ENCODE results near the gene SCIN.
"Not testable (repeated sequence)": the region's sequence is repeated elsewhere in the genome, so short reads cannot be mapped to it uniquely, and the experiment has no call there.

SCIN gene

DNA sequence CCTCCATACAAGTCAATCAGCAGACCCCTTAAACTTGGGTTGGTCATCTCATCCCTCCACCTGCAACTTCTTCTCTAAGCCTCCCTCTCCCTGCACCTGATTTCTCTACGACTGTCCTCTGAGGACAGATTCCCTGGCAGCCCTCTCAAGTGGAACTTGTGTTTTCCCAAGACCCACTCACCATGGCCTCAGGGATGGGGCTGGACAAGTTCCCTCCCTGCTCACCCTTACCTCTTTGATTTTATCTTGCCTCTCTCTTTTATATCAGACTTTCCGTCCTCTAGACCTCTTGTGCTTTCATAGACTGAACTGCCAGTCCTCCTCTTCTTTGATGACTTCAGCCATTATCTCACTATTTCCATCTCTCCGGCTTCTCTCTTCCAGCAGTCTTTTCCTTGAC, 70.7 kb downstream of the SCIN start:
- no peaks in the 10 kb centered on the region for H3K9me3 ChIP-seq (ENCODE audit: control insufficient read depth, insufficient read depth, low read length)
- no peaks in the 10 kb centered on the region for H3K36me3 ChIP-seq (ENCODE audit: insufficient read depth, low read length)
- no peaks in the 10 kb centered on the region for H3K4me1 ChIP-seq (ENCODE audit: insufficient read depth, low read length)
- H3K9ac ChIP-seq (ENCODE audit: low read depth, low read length): no peak overlapping the region

DNA sequence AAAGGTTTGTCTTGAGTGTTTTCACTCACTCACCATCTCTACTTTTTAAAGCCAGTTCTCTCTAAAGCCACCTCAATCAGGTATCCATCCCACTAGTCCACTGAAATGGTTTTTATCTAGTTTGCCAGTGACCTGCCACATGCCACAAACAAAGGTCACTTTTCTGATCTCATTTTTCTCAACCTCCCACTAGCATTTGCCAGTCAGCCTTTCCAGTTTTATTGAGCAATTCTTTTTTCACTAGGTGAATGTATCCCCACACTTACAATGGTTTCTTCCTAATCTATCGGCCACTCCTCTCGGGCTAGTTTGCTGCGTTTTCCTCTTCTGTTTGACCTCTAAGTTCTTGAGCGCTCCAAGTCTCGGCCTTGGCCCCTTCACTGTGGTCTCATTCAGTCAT, 72.0 kb downstream of the SCIN start:
- Histone ChIP-seq H3K4me1 (ENCODE audit: insufficient read depth, low read length) (peaks cover 5% of the 10 kb centered on the region; the same call in 1 of the 2 replicates), H3K9me3 (ENCODE audit: control insufficient read depth, insufficient read depth, low read length) (no peaks in the 10 kb centered on the region), H3K9ac (ENCODE audit: low read depth, low read length) (no peak overlapping the region), H3K36me3 (ENCODE audit: insufficient read depth, low read length) (no peaks in the 10 kb centered on the region)

DNA sequence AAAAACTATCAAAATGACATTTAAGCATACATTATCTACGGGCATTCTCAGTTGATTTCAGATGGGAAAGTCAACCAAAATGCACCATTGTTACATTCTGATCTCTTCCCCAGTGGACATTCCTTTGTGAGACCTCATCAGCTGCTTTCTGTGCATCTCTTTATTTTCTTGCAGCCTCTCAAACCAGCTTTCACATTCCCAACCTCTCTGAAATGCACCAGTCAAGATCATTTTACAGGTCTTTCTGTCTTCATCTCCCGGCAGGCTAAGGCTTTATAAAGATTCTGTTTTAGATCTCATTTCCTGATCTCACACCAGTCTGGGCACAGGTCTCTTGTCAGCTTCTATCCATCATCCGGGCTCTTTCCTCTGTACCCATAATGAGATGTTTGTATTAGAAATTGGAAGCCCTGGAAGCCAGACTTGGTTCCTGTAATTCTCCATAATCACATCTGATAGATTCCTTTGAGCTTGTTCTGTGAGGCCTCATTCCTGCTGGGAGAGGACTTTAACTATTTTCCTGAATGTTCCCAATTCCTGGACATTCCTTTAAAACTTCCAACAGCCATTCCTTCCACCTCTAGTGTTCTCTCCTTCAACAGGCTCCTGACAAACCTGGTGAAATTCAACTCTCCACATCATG, 72.6 kb downstream of the SCIN start:
- Histone ChIP-seq H3K4me1 (ENCODE audit: insufficient read depth, low read length) (peaks cover 8% of the 10 kb centered on the region; the same call in 1 of the 2 replicates), H3K9me3 (ENCODE audit: control insufficient read depth, insufficient read depth, low read length) (no peaks in the 10 kb centered on the region), H3K36me3 (ENCODE audit: insufficient read depth, low read length) (no peaks in the 10 kb centered on the region), H3K9ac (ENCODE audit: low read depth, low read length) (no peak overlapping the region)

DNA sequence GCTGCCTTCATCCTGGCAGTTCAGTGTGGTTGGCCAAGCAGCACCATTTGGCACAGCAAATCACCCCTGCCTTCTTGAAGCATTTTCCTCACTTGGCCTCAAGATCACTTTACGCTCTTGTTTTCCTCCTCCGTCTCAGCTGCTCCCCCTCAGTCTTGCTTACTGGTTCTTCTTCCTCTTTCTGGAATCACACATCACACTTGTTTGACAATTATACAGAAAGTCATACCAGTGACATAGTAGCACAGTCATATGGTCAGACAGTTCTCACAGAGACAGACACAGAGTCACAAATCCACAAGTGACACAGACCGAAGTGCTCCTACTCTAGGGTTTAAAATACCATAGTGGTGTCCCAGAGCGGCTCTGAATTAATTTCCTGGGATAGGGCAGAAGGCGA, 73.1 kb downstream of the SCIN start:
- Histone ChIP-seq H3K36me3 (ENCODE audit: insufficient read depth, low read length) (no peaks in the 10 kb centered on the region), H3K9me3 (ENCODE audit: control insufficient read depth, insufficient read depth, low read length) (no peaks in the 10 kb centered on the region), H3K4me1 (ENCODE audit: insufficient read depth, low read length) (peaks cover 10% of the 10 kb centered on the region), H3K9ac (ENCODE audit: low read depth, low read length) (no peak overlapping the region)

DNA sequence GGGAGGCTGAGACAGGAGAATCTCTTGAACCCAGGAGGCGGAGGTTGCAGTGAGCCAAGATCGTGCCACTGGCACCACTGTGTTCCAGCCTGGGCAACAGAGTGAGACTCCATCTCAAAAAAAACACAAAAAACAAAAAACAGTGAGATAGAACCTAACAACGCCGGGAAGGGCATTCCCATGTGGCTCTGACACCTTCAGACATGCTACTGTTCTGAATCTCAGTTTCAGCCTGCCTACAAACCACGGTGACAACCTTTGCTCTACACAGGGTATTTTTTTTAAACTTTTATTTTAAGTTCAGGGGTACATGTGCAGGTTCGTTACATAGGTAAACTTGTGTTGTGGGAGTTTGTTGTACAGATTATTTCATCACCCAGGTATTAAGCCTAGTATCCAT, 74.7 kb downstream of the SCIN start:
- not testable (repeated sequence) for H3K9me3 ChIP-seq (ENCODE audit: control insufficient read depth, insufficient read depth, low read length); H3K9ac ChIP-seq (ENCODE audit: low read depth, low read length); H3K36me3 ChIP-seq (ENCODE audit: insufficient read depth, low read length)
- peaks cover 18% of the 10 kb centered on the region for H3K4me1 ChIP-seq (ENCODE audit: insufficient read depth, low read length)

DNA sequence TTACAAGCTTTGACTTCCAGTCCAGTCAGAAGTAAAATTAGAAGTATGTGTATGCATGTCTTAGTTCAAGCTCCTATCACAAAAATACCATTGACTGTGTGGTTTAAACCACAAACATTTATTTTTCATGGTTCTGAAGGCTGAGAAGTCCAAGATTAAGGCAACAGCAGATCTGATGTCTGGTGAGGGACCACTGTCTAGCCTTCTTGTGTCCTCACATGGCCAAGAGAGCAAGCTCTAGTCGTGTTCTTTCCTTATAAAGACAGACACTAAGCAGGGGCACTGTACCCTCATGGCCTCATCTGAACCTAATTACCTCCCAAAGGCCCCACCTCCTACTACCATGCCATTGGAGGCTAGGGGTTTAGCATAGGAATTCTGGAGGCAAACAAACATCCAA, 75.6 kb downstream of the SCIN start:
- no peaks in the 10 kb centered on the region for H3K9me3 ChIP-seq (ENCODE audit: control insufficient read depth, insufficient read depth, low read length)
- H3K9ac ChIP-seq (ENCODE audit: low read depth, low read length): no peak overlapping the region
- no peaks in the 10 kb centered on the region for H3K36me3 ChIP-seq (ENCODE audit: insufficient read depth, low read length)
- H3K4me1 ChIP-seq (ENCODE audit: insufficient read depth, low read length): peaks cover 18% of the 10 kb centered on the region

DNA sequence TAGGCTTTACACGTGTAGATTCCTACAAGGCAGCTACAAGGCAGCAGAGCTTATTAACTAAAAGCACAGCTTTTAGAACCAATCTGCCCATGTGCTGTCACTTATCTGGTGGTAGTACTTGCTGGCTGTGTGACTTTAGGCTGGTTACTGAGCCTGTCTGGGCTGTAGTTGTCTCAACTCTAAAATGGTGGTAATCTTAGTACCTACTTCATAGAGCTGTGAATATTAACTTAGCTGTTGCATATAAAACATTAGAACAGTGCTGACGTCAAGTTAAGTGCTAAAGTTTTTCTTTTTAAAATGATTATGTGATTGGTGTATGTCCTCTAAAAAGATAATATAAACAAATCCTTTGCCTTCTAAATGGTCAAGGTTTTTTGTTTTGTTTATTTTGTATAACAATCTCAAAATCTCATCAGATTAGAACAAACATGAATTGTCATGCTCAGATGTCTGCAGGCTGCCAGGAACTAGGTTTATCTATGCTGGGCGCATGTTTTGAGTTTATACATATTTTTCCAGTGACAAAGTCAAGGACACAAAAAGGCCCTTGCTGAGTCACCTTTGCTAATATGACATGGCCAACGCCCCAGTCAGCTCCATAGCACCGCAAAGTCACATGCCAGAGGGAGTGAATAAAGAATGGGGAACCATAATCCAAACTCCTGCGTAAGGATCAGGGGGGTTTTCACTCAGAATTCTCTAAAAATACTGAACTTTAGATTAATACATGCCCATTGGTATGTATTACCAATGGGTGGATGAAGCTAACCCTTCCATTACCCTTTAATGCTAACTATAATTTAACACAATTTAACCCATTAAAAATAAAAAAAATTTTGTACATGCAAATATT, 77.1 kb downstream of the SCIN start:
- H3K9me3 ChIP-seq (ENCODE audit: control insufficient read depth, insufficient read depth, low read length): no peaks in the 10 kb centered on the region
- H3K9ac ChIP-seq (ENCODE audit: low read depth, low read length): no peak overlapping the region
- H3K4me1 ChIP-seq (ENCODE audit: insufficient read depth, low read length): peaks cover 18% of the 10 kb centered on the region
- no peaks in the 10 kb centered on the region for H3K36me3 ChIP-seq (ENCODE audit: insufficient read depth, low read length)

DNA sequence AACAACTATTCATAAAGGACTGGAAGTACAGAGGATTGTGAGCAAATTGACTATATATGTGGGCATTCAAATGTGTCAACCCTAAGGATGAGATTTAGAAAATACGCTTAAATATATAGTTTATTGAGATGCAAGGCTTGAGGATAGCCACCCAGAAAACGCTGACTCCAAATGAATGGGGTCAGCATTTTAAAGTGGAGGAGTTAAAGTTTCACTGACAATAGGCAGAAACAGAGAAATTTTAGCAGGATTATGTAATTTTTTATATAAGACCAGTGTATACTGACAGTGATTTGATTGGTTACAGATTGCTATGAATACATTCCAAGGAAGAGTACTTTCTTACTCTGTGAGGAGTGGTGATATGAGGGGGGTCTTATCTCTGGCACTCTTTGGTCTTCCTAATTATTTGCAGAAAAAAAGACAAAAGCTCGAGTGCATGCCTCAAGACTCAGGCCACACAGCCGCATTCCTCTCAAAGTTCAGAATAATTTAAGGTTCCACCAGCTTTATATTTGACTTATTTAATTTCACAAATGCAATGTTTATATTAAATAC, 78.3 kb downstream of the SCIN start:
- H3K4me1 ChIP-seq (ENCODE audit: insufficient read depth, low read length): peaks cover 18% of the 10 kb centered on the region
- no peaks in the 10 kb centered on the region for H3K9me3 ChIP-seq (ENCODE audit: control insufficient read depth, insufficient read depth, low read length)
- H3K9ac ChIP-seq (ENCODE audit: low read depth, low read length): no peak overlapping the region
- no peaks in the 10 kb centered on the region for H3K36me3 ChIP-seq (ENCODE audit: insufficient read depth, low read length)

DNA sequence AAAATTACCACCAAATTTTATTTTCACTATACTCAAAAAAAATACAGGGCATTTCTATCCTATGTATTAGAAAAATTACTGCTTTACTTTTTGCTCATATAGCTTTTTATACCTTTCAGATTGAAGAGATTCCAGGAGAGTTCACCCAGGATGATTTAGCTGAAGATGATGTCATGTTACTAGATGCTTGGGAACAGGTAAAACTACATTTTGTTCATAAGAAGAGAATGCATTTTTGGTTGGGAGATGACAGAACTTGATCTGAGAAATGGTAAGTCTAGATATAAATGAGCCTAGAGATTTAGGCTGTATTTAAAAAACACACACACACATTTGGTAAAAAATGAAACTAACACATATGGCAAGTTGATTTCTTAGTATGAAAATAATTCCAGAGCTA, 78.8 kb downstream of the SCIN start:
- no peaks in the 10 kb centered on the region for H3K36me3 ChIP-seq (ENCODE audit: insufficient read depth, low read length)
- H3K9ac ChIP-seq (ENCODE audit: low read depth, low read length): no peak overlapping the region
- peaks cover 18% of the 10 kb centered on the region for H3K4me1 ChIP-seq (ENCODE audit: insufficient read depth, low read length)
- H3K9me3 ChIP-seq (ENCODE audit: control insufficient read depth, insufficient read depth, low read length): no peaks in the 10 kb centered on the region

DNA sequence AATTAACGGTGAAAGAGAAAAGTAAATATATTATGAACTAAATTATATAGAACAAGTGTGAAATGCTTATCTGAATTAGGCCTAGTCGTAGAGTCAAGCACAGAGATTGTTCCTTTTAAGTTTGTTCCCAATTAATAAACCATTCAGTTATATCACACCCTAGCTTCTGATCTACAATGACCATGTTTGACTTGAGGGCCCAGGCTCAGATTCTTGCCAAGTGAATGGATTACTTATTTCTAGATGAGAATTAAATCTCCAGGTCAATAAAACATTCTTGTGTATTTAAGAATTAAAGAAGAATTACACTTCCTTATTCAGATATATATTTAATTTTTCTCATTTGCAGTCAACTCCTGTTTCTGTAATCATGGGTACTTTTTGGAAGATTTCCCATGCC, 79.6 kb downstream of the SCIN start:
- Histone ChIP-seq H3K9me3 (ENCODE audit: control insufficient read depth, insufficient read depth, low read length) (no peaks in the 10 kb centered on the region), H3K4me1 (ENCODE audit: insufficient read depth, low read length) (peaks cover 18% of the 10 kb centered on the region), H3K36me3 (ENCODE audit: insufficient read depth, low read length) (no peaks in the 10 kb centered on the region), H3K9ac (ENCODE audit: low read depth, low read length) (no peak overlapping the region)

DNA sequence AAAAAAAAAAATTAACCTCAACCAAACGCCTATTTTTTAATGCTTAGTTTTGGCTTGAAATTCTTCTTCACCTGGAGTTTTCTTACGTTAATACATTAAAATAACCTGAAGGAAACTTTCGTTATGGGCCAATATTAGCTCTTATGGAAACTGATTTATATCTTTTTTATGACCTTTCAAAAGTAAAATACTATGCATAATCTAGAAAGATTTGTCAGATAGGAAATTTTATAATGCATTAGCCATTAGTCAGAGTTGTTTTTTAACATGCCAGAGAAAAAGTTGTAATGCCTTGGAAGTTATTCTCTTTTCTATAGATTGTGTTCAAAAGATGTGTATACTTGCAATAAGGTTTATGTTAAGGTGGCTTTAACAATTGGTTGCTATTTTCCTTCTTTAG, 82.6 kb downstream of the SCIN start:
- H3K9ac ChIP-seq (ENCODE audit: low read depth, low read length): no peak overlapping the region
- peaks cover 11% of the 10 kb centered on the region; the same call in 1 of the 2 replicates for H3K4me1 ChIP-seq (ENCODE audit: insufficient read depth, low read length)
- H3K9me3 ChIP-seq (ENCODE audit: control insufficient read depth, insufficient read depth, low read length): no peaks in the 10 kb centered on the region
- H3K36me3 ChIP-seq (ENCODE audit: insufficient read depth, low read length): no peaks in the 10 kb centered on the region

DNA sequence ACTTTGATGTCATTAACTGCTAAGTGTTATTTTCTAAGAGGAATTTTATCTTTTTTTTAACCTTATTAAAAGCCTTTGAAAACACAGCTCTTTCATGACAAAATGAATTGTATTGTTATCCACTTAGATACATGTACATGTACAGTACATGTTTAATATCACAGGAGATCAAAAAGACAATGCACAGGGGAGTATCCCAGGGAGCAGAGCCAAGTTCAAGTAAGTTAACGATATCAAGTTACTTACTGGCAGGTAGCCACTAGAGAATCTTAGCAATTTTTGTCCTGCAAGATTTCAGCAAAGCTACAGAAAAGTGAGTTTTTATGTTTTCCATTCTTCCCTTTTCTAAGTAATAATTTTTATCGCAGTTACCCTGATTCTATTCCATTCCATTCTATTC, 83.0 kb downstream of the SCIN start:
- Histone ChIP-seq H3K36me3 (ENCODE audit: insufficient read depth, low read length) (no peaks in the 10 kb centered on the region), H3K4me1 (ENCODE audit: insufficient read depth, low read length) (peaks cover 9% of the 10 kb centered on the region; the same call in 1 of the 2 replicates), H3K9ac (ENCODE audit: low read depth, low read length) (no peak overlapping the region), H3K9me3 (ENCODE audit: control insufficient read depth, insufficient read depth, low read length) (no peaks in the 10 kb centered on the region)

DNA sequence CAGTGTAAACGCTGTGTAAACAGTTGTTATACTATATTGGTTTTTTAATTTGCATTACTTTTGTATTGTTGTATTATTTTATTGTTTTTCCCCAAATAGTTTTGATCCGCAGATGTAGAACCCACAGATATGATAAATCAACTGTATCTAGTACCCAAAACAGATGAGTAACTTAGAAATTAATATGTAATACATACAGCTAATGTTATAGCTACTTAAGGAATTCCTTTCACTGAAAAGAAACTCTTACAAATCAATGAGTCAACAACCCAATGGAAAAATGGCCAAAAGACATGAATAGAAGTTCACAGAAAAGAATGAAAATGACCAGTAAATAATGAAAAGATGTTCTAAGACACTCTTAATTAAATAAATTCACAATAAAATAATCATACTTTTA, 84.6 kb downstream of the SCIN start:
- Histone ChIP-seq H3K36me3 (ENCODE audit: insufficient read depth, low read length) (no peaks in the 10 kb centered on the region), H3K9me3 (ENCODE audit: control insufficient read depth, insufficient read depth, low read length) (no peaks in the 10 kb centered on the region), H3K9ac (ENCODE audit: low read depth, low read length) (no peak overlapping the region), H3K4me1 (ENCODE audit: insufficient read depth, low read length) (no peaks in the 10 kb centered on the region)

DNA sequence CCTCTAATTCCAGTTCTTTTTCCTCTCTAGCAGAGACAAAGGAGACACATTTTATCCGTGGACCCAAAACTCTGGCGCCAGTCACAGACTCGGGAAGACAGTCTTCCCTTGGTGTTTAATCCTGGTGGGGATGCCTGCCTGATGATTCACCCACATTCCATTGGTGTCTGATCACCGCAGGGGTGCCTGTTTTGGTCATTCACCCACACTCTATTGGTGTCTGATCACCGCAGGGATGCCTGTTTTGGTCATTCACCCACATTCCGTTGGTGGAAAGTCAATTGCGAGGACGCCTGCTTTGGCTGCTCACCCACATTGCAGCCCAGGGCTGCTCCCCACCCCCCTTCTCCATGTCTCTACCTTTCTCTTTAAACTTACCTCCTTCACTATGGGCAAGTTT, 89.9 kb downstream of the SCIN start:
- not testable (repeated sequence) for H3K4me1 ChIP-seq (ENCODE audit: insufficient read depth, low read length); H3K9me3 ChIP-seq (ENCODE audit: control insufficient read depth, insufficient read depth, low read length); H3K36me3 ChIP-seq (ENCODE audit: insufficient read depth, low read length); H3K9ac ChIP-seq (ENCODE audit: low read depth, low read length)

DNA sequence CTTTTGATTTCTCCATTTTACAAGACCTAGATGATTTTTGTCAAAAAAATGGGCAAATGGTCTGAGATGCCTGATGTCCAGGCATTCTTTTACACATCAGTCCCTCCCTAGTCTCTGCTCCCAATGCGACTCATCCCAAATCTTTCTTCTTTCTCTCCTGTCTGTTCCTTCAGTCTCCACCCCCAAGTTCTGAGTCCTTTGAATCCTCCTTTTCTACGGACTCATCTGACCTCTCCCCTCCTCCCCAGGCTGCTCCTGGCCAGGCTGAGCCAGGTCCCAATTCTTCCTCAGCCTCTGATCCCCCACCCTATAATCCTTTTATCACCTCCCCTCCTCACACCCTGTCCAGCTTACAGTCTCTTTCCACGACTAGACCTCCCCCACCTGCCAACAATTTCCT, 90.5 kb downstream of the SCIN start:
- H3K36me3 ChIP-seq (ENCODE audit: insufficient read depth, low read length); H3K9ac ChIP-seq (ENCODE audit: low read depth, low read length); H3K4me1 ChIP-seq (ENCODE audit: insufficient read depth, low read length); H3K9me3 ChIP-seq (ENCODE audit: control insufficient read depth, insufficient read depth, low read length): not testable (repeated sequence)
